Cardiac muscle cell (in vitro differentiated cells and primary cell): ENCODE results near the gene NOL9. TPM values are rescaled to one million over a fixed set of nuclear protein-coding genes. Genes with fewer than 3 reads are reported as not detected.

Experiments used
- DNase-seq, 2 donors: peaks; one replicate each; pipeline versions ENCODE4 v3.0.0 to v3.0.0-alpha.2; 2010 to 2017; ENCODE audit warnings: low read depth in 1 of 2, low spot score in 1 of 2
- H3K27ac ChIP-seq: fragments of 200-600 bp; sonication (generic); 2 replicates; pipeline ENCODE4 v1.5.1; 2016
- H3K27me3 ChIP-seq: fragments of 200-600 bp; sonication (generic); 2 replicates; pipeline ENCODE4 v1.6.0; 2016; ENCODE audit warnings: control low read depth
- H3K36me3 ChIP-seq: fragments of 200-600 bp; sonication (generic); 2 replicates; pipeline ENCODE4 v1.5.1; 2016; ENCODE audit warnings: control low read depth
- H3K4me1 ChIP-seq: fragments of 200-600 bp; sonication (generic); 2 replicates; pipeline ENCODE4 v1.8.1; 2017; ENCODE audit warnings: low read depth, mild to moderate bottlenecking, mixed run types
- H3K4me3 ChIP-seq: fragments of 200-600 bp; sonication (generic); 2 replicates; pipeline ENCODE4 v1.5.1; 2016; ENCODE audit warnings: mild to moderate bottlenecking
- H3K9me3 ChIP-seq: fragments of 200-600 bp; sonication (generic); 2 replicates; pipeline ENCODE4 v1.5.1; 2017; ENCODE audit warnings: low read depth, mild to moderate bottlenecking, control low read depth
- polyA plus RNA-seq: library from polyadenylated mRNA; unstranded; fragments of >200 nt; fragmentation: Nextera tagmentation; extraction: Ambion mirVana; gene quantifications from 2 replicates; pipeline ENCODE4 v1.2.1, GENCODE V29; 2016
- total RNA-seq: library from RNA; depleted of rRNA; stranded (reverse); fragments of >200 nt; gene quantifications from 2 replicates; pipeline ENCODE4 v1.2.3, GENCODE V29; 2016
- TF ChIP-seq, protein P1 (sequence below): IDR thresholded peaks from 2 replicates; pipeline ENCODE4 v1.5.1; 2012; ENCODE audit warnings: low read depth, mild to moderate bottlenecking, low read length

NOL9 gene
- total and polyA plus RNA-seq, 2 experiments from 2014 or later = 12.9 to 22.4 TPM

DNA sequence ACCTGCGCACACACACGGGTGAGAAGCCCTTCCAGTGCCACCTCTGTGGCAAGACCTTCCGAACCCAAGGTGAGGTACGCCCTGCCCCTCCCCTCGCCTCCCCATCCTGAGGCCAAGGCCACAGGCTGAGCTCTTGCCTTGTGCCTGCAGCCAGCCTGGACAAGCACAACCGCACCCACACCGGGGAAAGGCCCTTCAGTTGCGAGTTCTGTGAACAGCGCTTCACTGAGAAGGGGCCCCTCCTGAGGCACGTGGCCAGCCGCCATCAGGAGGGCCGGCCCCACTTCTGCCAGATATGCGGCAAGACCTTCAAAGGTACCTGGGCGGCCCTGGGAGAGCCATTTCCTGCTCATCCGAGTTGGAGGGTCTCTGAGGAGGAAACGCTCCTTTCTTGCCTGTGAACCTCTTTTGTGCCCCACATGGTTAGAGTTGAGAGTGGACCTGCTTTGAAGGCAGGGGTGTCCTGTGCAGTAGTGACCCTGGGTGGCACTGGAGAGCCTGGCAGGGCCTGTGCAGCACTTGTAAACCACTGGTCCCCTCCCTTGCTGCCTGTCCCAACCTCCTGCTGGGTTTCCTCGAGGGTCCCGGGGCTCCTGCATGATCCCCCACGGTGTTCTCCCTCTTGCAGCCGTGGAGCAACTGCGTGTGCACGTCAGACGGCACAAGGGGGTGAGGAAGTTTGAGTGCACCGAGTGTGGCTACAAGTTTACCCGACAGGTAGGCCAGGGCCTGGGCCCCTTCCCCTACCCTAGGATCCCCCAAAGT is 34.0 kb upstream of the NOL9 start:
- Histone ChIP-seq H3K9me3 (no peaks in the 10 kb centered on the region), H3K4me1 (no peaks in the 10 kb centered on the region), H3K27me3 (no peaks in the 10 kb centered on the region), H3K27ac (peak overlapping the region; percentile 38), H3K36me3 (peaks cover 45% of the 10 kb centered on the region), H3K4me3 (no peak overlapping the region)
- no peak for DNase-seq
- TF ChIP-seq, protein P1, sequence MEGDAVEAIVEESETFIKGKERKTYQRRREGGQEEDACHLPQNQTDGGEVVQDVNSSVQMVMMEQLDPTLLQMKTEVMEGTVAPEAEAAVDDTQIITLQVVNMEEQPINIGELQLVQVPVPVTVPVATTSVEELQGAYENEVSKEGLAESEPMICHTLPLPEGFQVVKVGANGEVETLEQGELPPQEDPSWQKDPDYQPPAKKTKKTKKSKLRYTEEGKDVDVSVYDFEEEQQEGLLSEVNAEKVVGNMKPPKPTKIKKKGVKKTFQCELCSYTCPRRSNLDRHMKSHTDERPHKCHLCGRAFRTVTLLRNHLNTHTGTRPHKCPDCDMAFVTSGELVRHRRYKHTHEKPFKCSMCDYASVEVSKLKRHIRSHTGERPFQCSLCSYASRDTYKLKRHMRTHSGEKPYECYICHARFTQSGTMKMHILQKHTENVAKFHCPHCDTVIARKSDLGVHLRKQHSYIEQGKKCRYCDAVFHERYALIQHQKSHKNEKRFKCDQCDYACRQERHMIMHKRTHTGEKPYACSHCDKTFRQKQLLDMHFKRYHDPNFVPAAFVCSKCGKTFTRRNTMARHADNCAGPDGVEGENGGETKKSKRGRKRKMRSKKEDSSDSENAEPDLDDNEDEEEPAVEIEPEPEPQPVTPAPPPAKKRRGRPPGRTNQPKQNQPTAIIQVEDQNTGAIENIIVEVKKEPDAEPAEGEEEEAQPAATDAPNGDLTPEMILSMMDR = no peak

DNA sequence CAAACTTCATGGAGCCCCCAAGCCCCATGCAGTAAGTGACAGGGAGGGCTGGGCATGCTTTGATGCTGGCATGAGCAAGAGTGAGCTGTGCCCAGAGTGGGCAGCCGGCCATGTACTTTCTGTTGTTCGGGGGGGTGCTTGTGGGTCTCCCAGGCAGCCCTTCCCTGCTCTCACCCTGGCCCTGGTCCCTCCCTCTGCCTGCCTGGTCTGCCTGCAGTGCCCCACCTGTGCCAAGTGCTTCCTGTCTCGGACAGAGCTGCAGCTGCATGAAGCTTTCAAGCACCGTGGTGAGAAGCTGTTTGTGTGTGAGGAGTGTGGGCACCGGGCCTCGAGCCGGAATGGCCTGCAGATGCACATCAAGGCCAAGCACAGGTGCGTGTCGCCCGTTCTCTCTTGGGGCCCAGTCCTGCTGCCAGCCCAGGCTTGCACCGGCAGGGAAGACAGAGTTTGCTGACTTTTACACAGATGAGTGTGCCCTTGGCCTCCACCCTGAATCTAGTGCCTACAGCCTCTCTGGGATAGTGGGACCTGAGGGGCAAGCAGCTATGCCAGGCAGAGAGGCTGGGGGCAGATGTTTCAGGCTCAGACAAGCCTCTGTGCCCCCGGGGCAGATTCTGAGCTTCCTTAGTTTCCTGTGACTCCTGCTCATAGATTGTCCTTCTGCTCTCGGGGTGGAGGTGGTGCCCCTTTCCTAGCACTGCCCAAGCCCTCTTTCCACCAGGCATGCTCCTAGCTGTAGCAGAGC is 33.1 kb upstream of the NOL9 start:
- Histone ChIP-seq H3K27ac (peak overlapping the region; percentile 38), H3K9me3 (no peaks in the 10 kb centered on the region), H3K4me1 (no peaks in the 10 kb centered on the region), H3K4me3 (no peak overlapping the region), H3K36me3 (peaks cover 36% of the 10 kb centered on the region), H3K27me3 (no peaks in the 10 kb centered on the region)
- no peak for DNase-seq
- TF ChIP-seq, protein P1 = no peak

DNA sequence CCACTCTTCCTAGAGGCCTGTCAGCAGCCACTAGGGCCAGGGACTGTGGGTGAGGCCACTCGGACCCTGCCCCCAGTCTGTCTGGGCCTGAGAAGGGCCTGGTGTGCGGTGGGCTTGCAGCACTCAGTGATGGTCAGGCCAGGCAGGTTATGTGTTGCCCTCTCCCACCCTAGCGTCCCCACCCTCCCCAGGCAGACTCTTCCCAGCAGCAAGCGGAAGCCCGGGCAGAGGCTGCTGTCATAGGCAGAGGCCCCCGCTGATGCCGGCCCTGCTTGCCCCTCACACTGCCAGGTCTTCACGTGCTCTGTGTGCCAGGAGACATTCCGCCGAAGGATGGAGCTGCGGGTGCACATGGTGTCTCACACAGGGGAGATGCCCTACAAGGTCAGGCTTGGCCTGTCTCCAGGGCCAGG is 32.1 kb upstream of the NOL9 start:
- Histone ChIP-seq H3K4me3 (no peak overlapping the region), H3K4me1 (peaks cover 4% of the 10 kb centered on the region), H3K36me3 (peaks cover 36% of the 10 kb centered on the region), H3K27ac (peak overlapping the region; percentile 51), H3K27me3 (no peaks in the 10 kb centered on the region), H3K9me3 (no peaks in the 10 kb centered on the region)
- TF ChIP-seq, protein P1 = no peak
- DNase-seq = no peak

DNA sequence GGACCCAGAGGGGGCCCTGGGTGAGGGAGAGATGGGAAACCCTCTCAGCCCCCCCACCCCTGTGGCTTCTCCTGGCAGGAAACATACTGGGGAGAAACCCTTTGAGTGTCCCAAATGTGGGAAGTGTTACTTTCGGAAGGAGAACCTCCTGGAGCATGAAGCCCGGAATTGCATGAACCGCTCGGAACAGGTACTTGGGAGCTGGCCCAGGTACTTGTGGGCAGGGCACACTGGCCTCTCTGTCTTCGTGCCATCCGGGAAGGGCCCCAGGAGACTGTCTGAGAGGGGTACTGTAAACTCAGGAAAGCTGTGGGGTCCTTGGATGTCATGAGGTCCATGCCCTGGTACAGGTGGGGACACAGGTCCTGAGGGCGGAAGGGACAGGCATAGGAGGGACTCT is 31.5 kb upstream of the NOL9 start:
- Histone ChIP-seq H3K9me3 (no peaks in the 10 kb centered on the region), H3K27ac (peak overlapping the region; percentile 51), H3K27me3 (no peaks in the 10 kb centered on the region), H3K36me3 (peaks cover 32% of the 10 kb centered on the region), H3K4me1 (peaks cover 10% of the 10 kb centered on the region), H3K4me3 (no peak overlapping the region)
- no peak for DNase-seq
- TF ChIP-seq, protein P1 = no peak

DNA sequence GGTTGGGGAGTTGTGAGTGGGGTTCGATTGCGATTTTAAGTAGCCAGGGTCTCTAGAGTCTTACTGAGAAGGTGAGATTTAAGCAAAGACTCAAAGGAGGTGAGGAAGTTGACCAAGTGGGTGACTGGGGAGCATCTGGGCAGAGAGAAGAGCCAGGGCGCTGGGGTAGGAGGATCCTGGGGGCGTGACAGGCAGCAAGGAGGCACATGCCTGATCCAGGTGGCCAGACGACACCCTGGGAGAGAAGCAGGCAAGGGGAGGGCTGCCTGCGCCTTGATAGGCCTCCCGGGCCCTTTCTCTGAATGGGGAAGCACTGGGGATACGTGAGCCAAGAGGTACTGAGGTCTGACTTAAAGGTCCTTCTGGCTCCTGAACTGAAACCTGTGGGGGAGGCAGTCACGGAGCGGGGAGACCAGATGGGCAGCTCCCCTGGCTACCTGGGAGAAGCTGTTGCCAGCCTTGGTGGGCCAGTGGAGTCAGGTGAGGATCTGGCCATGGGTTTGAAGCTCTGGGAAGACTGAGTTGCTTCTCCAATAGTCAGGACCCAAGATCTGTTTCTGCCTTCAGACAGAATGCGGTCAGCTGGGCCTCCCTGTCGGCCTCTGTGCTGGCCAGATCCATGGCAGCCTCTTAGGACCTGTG is 30.9 kb upstream of the NOL9 start:
- Histone ChIP-seq H3K9me3 (no peaks in the 10 kb centered on the region), H3K36me3 (peaks cover 26% of the 10 kb centered on the region), H3K27me3 (no peaks in the 10 kb centered on the region), H3K4me1 (peaks cover 14% of the 10 kb centered on the region), H3K27ac (peak overlapping the region; percentile 51), H3K4me3 (no peak overlapping the region)
- TF ChIP-seq, protein P1 = no peak
- DNase-seq = no peak
